Measurements from ENCODE around the gene GRK1. TPM values are rescaled to one million over a fixed set of nuclear protein-coding genes. Genes with fewer than 3 reads are reported as not detected.

The GRK1 gene
- total and polyA plus RNA-seq, 2 donors = 0.03 to 0.05 TPM

GRCh38 chr13:113637262-113638160 is 29.5 kb upstream of the GRK1 start:
- Histone ChIP-seq H3K27ac (ENCODE audit: low read depth) (no peak overlapping the region), H3K36me3 (ENCODE audit: insufficient read depth) (peaks cover 8% of the 10 kb centered on the region), H3K4me1 (ENCODE audit: insufficient read depth) (no peaks in the 10 kb centered on the region), H3K4me3 (ENCODE audit: low read depth, low read length) (no peak overlapping the region)
- DNase-seq (ENCODE audit: extremely low spot score) = no peak
- WGBS = 94% methylated on average over 30 of the region's 30 CpGs

GRCh38 chr13:113638173-113638746 is 28.8 kb upstream of the GRK1 start:
- peaks cover 8% of the 10 kb centered on the region for H3K36me3 ChIP-seq (ENCODE audit: insufficient read depth)
- DNase-seq (ENCODE audit: extremely low spot score) = no peak
- 97% methylated on average over 37 of the region's 37 CpGs for WGBS
- no peak overlapping the region for H3K4me3 ChIP-seq (ENCODE audit: low read depth, low read length)
- no peak overlapping the region for H3K27ac ChIP-seq (ENCODE audit: low read depth)
- H3K4me1 ChIP-seq (ENCODE audit: insufficient read depth) = no peaks in the 10 kb centered on the region

GRCh38 chr13:113638806-113639205 is 28.2 kb upstream of the GRK1 start:
- WGBS = 89% methylated on average over 8 of the region's 8 CpGs
- no peak overlapping the region for H3K4me3 ChIP-seq (ENCODE audit: low read depth, low read length)
- H3K27ac ChIP-seq (ENCODE audit: low read depth) = no peak overlapping the region
- DNase-seq (ENCODE audit: extremely low spot score) = no peak
- peaks cover 8% of the 10 kb centered on the region for H3K36me3 ChIP-seq (ENCODE audit: insufficient read depth)
- no peaks in the 10 kb centered on the region for H3K4me1 ChIP-seq (ENCODE audit: insufficient read depth)

- DNase-seq (ENCODE audit: extremely low spot score) = no peak
- 90% methylated on average over 27 of the region's 27 CpGs for WGBS
- Histone ChIP-seq H3K4me1 (ENCODE audit: insufficient read depth) (no peaks in the 10 kb centered on the region), H3K4me3 (ENCODE audit: low read depth, low read length) (no peak overlapping the region), H3K27ac (ENCODE audit: low read depth) (no peak overlapping the region), H3K36me3 (ENCODE audit: insufficient read depth) (peaks cover 8% of the 10 kb centered on the region)
Observed at GRCh38 chr13:113639616-113640262, 27.3 kb upstream of the GRK1 start.

GRCh38 chr13:113641426-113641825 is 25.6 kb upstream of the GRK1 start:
- Histone ChIP-seq H3K4me1 (ENCODE audit: insufficient read depth) (no peaks in the 10 kb centered on the region), H3K27ac (ENCODE audit: low read depth) (no peak overlapping the region), H3K36me3 (ENCODE audit: insufficient read depth) (peaks cover 8% of the 10 kb centered on the region), H3K4me3 (ENCODE audit: low read depth, low read length) (no peak overlapping the region)
- 90% methylated on average over 7 of the region's 7 CpGs for WGBS
- no peak for DNase-seq (ENCODE audit: extremely low spot score)

- WGBS = 93% methylated on average over 2 of the region's 2 CpGs
- no peak overlapping the region for H3K4me3 ChIP-seq (ENCODE audit: low read depth, low read length)
- no peak for DNase-seq (ENCODE audit: extremely low spot score)
- H3K36me3 ChIP-seq (ENCODE audit: insufficient read depth) = peaks cover 5% of the 10 kb centered on the region
- no peaks in the 10 kb centered on the region for H3K4me1 ChIP-seq (ENCODE audit: insufficient read depth)
- no peak overlapping the region for H3K27ac ChIP-seq (ENCODE audit: low read depth)
Observed at GRCh38 chr13:113642563-113642962, 24.5 kb upstream of the GRK1 start.

- peaks cover 3% of the 10 kb centered on the region for H3K36me3 ChIP-seq (ENCODE audit: insufficient read depth)
- 99% methylated on average over 5 of the region's 5 CpGs for WGBS
- no peak for DNase-seq (ENCODE audit: extremely low spot score)
- H3K27ac ChIP-seq (ENCODE audit: low read depth) = no peak overlapping the region
- no peaks in the 10 kb centered on the region for H3K4me1 ChIP-seq (ENCODE audit: insufficient read depth)
- H3K4me3 ChIP-seq (ENCODE audit: low read depth, low read length) = no peak overlapping the region
Observed at GRCh38 chr13:113643593-113643992, 23.4 kb upstream of the GRK1 start.

GRCh38 chr13:113644800-113645199 is 22.2 kb upstream of the GRK1 start:
- Histone ChIP-seq H3K36me3 (ENCODE audit: insufficient read depth) (peaks cover 2% of the 10 kb centered on the region), H3K27ac (ENCODE audit: low read depth) (no peak overlapping the region), H3K4me1 (ENCODE audit: insufficient read depth) (no peaks in the 10 kb centered on the region), H3K4me3 (ENCODE audit: low read depth, low read length) (no peak overlapping the region)
- DNase-seq (ENCODE audit: extremely low spot score) = no peak
- 96% methylated on average over 1 of the region's 1 CpG for WGBS

GRCh38 chr13:113645329-113645728 is 21.7 kb upstream of the GRK1 start:
- Histone ChIP-seq H3K4me3 (ENCODE audit: low read depth, low read length) (no peak overlapping the region), H3K27ac (ENCODE audit: low read depth) (no peak overlapping the region), H3K4me1 (ENCODE audit: insufficient read depth) (no peaks in the 10 kb centered on the region), H3K36me3 (ENCODE audit: insufficient read depth) (no peaks in the 10 kb centered on the region)
- WGBS = 91% methylated on average over 9 of the region's 9 CpGs
- DNase-seq (ENCODE audit: extremely low spot score) = no peak

- H3K4me3 ChIP-seq (ENCODE audit: low read depth, low read length) = no peak overlapping the region
- no peaks in the 10 kb centered on the region for H3K36me3 ChIP-seq (ENCODE audit: insufficient read depth)
- H3K4me1 ChIP-seq (ENCODE audit: insufficient read depth) = no peaks in the 10 kb centered on the region
- H3K27ac ChIP-seq (ENCODE audit: low read depth) = no peak overlapping the region
- 53% methylated on average over 11 of the region's 11 CpGs for WGBS
- DNase-seq (ENCODE audit: extremely low spot score) = no peak
Observed at GRCh38 chr13:113646376-113646775, 20.6 kb upstream of the GRK1 start.

- no peak overlapping the region for H3K27ac ChIP-seq (ENCODE audit: low read depth)
- H3K4me1 ChIP-seq (ENCODE audit: insufficient read depth) = no peaks in the 10 kb centered on the region
- DNase-seq (ENCODE audit: extremely low spot score) = no peak
- no peaks in the 10 kb centered on the region for H3K36me3 ChIP-seq (ENCODE audit: insufficient read depth)
- H3K4me3 ChIP-seq (ENCODE audit: low read depth, low read length) = no peak overlapping the region
- 88% methylated on average over 10 of the region's 10 CpGs for WGBS
Observed at GRCh38 chr13:113646921-113647340, 20.1 kb upstream of the GRK1 start.

- Histone ChIP-seq H3K27ac (ENCODE audit: low read depth) (no peak overlapping the region), H3K4me3 (ENCODE audit: low read depth, low read length) (no peak overlapping the region), H3K4me1 (ENCODE audit: insufficient read depth) (no peaks in the 10 kb centered on the region), H3K36me3 (ENCODE audit: insufficient read depth) (no peaks in the 10 kb centered on the region)
- WGBS = 58% methylated on average over 42 of the region's 42 CpGs
- DNase-seq (ENCODE audit: extremely low spot score) = no peak
Observed at GRCh38 chr13:113647351-113648215, 19.4 kb upstream of the GRK1 start.

- H3K36me3 ChIP-seq (ENCODE audit: insufficient read depth) = no peaks in the 10 kb centered on the region
- no peak for DNase-seq (ENCODE audit: extremely low spot score)
- 90% methylated on average over 13 of the region's 13 CpGs for WGBS
- H3K27ac ChIP-seq (ENCODE audit: low read depth) = no peak overlapping the region
- H3K4me3 ChIP-seq (ENCODE audit: low read depth, low read length) = no peak overlapping the region
- no peaks in the 10 kb centered on the region for H3K4me1 ChIP-seq (ENCODE audit: insufficient read depth)
Observed at GRCh38 chr13:113648216-113648610, 18.8 kb upstream of the GRK1 start.

Data from urinary bladder (tissue), 4 donors.